Kidney tubule cell (primary cell): Measurements from ENCODE around the gene SORBS2.
A peak's percentile ranks its signal among the peaks of the same experiment; 100 is the strongest.
"Not testable (repeated sequence)": the region's sequence is repeated elsewhere in the genome, so short reads cannot be mapped to it uniquely, and the experiment has no call there.

ENCODE experiments used
- DNase-seq: peaks from one replicate; pipeline ENCODE4 v3.0.0-alpha.2; 2018; ENCODE audit warnings: low spot score

The SORBS2 gene

DNA sequence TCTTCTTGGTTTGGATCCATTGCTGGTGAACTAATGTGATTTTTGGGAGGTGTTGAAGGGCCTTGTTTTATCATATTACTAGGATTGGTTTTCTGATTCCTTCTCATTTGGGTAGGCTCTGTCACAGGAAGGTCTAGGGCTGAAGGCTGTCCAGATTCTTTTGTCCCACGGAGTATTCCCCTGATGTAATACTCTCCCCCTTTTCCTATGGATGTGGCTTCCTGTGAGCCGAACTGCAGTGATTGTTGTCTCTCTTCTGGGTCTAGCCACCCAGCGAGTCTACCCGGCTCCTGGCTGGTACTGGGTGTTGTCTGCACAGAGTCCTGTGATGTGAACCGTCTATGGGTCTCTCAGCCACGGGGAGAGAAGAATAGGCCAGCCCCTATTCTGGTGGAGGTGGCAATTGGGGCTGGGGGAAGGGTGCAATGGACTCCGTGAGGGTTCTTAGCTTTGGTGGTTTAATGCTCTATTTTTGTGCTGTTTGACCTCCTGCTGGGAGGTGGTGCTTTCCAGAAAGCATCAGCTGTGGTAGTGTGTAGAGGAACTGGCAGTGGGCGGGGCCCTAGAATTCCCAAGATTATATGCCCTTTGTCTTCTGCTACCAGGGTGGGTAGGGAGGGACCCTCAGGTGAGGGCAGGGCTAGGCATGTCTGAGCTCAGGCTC is 252.6 kb downstream of the SORBS2 start:
- not testable (repeated sequence) for DNase-seq

DNA sequence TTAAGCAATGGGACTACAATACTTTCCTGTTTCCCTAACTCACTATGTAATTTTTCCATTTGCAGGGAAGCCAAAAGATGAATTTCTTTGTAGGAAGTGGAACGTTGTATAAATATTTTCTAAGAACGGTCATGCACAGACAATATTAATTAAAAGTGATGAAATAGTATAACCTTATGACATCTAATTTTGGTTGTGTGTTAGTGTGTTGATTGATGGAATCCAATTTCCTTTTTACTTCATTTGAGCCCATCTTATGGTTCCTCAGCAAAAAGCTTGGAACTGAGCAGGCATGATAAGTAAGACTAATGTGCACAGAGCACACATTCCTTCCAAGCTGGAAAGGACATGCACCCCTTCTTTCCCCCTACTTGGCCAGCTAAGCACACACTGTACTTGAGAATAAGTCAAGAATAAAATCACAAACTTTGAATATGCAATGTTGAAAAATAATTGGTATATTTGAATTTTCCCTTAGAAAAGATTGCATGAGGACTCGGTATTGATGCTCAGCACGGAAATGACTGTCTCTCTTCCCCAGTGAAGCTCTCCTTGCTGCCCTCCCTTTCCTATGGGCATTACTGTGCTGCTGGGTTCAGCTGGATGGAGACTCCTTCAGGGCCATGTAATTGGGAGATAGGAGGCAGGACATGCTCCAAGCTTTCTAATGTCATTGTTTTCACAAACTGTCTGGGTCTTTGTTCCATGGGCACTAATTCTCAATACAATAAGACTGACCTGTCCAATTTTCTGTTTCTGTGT is 257.4 kb downstream of the SORBS2 start:
- DNase-seq: no peak

GRCh38 chr4:185552254-185552653 is 259.7 kb downstream of the SORBS2 start:
- DNase-seq: no peak

- DNase-seq: no peak
These were observed 261.1 kb downstream of the SORBS2 start for GRCh38 chr4:185550933-185551332.

DNA sequence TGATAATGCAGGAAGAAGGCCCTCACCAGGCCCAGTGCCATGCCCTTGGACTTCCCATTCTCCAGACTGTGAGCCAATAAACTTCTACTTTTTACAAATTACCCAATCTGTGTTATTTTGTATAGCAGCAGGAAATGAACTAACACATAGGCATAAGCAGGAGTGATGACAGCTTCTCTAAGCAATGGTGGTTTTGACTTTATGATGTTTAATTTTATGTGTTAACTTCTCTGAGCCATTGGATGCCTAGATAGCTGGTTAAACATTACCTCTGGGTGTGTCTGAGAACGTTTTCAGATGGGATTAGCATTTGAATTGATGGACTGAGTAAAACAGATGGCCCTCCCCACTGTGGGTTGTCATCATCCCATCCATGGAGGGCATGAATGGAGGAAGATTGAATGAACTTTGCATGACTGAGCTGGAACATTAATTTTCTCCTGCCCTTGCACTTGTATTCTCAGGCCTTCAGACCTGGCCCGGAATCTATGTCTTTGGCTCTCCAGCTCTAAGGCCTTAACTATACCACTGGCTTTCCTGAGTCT is 262.8 kb downstream of the SORBS2 start:
- no peak for DNase-seq

DNA sequence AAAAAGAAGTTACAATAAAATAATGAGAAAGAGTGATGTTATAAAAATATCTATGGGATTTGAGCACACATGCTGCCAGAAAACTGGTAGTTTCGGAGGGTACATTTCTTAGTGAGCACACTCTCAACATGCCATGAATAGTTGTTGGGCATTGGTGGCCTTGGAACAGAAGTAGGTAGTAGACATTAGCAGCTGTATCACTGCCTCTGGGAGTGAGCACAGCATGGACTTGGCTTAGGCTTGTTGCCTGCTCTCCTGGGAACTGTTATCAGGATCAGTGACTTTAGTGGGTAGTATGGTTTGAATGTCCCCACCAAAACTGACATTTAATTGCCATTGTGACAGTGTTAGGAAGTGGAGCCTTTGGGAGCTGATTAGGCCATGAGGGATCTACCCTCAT is 263.4 kb downstream of the SORBS2 start:
- no peak for DNase-seq

DNA sequence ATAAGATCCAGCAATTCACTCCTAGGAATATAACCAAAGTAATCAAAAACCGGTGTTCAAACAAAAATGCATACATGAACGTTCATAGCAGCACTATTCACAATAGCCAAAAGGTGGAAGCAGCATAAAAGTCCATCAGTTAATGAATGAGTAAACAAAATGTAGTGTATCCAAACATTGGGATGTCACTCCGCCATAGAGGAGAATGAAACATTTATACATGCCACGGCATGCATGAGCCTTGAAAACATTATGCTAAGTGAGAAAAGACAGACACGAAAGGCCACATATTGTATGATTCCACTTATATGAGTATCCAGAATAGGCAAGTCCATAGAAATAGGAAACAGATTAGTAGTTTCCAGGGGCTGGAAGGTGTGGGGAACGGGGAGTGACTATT is 265.7 kb downstream of the SORBS2 start:
- no peak for DNase-seq

DNA sequence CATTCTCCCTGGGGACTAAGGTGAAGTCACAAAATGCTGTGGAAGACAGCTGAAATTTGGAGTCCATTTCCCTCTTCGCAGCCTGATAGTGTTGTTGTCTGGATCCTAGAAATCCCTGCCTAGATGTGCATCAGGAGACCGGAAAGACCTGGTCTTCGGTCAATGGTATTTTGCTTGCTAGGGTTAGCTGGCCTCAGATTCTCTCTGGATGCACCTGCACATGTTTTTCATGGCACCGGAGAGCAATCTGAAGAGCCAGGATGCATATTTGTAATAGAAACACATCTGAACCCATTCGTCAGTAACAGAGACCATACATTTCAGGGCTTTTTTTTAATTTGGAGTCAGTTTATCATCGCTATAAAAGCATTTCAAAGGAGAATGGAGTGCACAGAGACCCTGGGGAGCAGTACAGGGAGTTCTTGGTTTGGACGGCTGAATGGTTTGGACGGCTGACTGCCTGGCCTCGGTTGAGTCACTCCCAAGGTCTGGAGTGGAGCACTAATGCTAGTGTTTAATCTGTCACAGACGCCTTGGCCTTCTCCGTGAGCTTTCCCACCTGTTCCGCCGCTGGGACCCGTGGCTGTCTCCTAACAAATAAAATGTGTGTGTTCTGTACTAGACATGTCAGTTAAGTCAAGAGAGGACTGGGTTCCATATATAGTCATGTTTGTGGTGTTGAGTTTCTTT is 269.2 kb downstream of the SORBS2 start:
- peak; percentile 63 for DNase-seq

GRCh38 chr4:185541251-185541727 is 270.7 kb downstream of the SORBS2 start:
- no peak for DNase-seq

DNA sequence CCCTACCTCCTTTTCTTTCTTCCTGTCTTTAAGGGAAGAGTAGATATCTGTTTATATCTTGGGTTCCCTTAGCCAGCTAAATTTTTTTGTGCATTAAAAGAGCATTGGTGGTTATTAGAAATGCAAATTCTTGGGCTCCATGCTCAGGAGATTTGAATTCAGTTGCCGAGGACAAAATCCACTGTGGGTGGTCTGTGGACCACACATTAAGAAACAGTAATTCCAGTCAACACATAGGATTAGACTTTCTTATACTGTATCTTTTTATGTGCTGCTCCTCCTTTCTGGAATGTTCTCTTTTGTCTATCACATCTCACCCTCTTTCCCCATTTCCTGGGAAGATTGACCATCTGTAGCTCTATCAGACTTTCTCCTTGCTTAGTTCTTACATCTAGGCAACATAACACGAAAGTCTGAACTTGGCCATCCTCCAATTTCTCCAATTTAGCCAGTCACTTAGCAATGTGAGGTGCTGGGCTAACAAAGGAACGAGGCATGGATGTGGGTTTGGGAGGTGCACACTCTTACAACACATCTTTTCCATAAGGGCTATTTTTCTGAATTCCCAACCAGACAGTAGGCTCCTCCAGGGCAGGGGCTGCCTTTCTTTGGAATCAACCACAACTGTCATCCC is 271.4 kb downstream of the SORBS2 start:
- no peak for DNase-seq

GRCh38 chr4:185540040-185540439 is 272.0 kb downstream of the SORBS2 start:
- DNase-seq: no peak

- no peak for DNase-seq
These were observed 273.2 kb downstream of the SORBS2 start for GRCh38 chr4:185538806-185539205.

DNA sequence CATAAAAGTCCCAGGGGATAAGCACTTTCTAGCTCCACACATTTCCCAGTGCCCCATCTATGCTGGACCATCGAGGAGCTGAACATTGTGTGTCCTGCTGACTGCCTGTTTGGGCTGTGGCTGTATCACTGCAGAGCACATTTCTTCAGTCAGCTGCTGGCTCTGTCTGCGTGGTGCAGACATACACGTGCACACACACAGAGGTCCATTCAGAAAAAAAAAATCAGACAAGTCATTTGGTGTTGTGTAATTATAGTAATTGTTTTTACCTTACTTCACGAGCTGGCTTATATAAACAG is 275.6 kb downstream of the SORBS2 start:
- no peak for DNase-seq

- DNase-seq: no peak
These were observed 276.2 kb downstream of the SORBS2 start for GRCh38 chr4:185535612-185536410.
